OCI-LY1 (cell line): ENCODE data around the gene DNAJC30.

ENCODE experiments used
- H2AFZ ChIP-seq: fragments of 200-600 bp; sonication (generic), shearing (Covaris generic); 2 replicates; pipeline ENCODE4 v1.6.0; 2014; ENCODE audit warnings: antibody characterized with exemption, mild to moderate bottlenecking, low read length
- H3F3A ChIP-seq: fragments of 200-600 bp; sonication (generic), shearing (Covaris generic); 2 replicates; pipeline ENCODE4 v1.6.0; 2014; ENCODE audit warnings: mild to moderate bottlenecking, antibody characterized with exemption, low read length, moderate library complexity; ENCODE audit not compliant: insufficient read depth
- H3K27ac ChIP-seq: fragments of 200-600 bp; sonication (generic); 2 replicates; pipeline ENCODE4 v1.5.1; 2014; ENCODE audit warnings: low read length, mixed run types, mild to moderate bottlenecking, low read depth; ENCODE audit not compliant: poor library complexity, severe bottlenecking
- H3K27me3 ChIP-seq: fragments of 200-600 bp; sonication (generic); 2 replicates; pipeline ENCODE4 v1.6.0; 2014; ENCODE audit warnings: antibody characterized with exemption, mild to moderate bottlenecking, low read length, moderate library complexity; ENCODE audit not compliant: insufficient read depth
- H3K36me3 ChIP-seq: fragments of 200-600 bp; sonication (generic); 2 replicates; pipeline ENCODE4 v1.6.1; 2014; ENCODE audit warnings: mild to moderate bottlenecking, antibody characterized with exemption, low read length, moderate library complexity, mixed read lengths; ENCODE audit not compliant: insufficient read depth
- H3K4me1 ChIP-seq: fragments of 200-600 bp; sonication (generic); 2 replicates; pipeline ENCODE4 v1.5.1; 2014; ENCODE audit warnings: mild to moderate bottlenecking, low read length, moderate library complexity; ENCODE audit not compliant: insufficient read depth, severe bottlenecking
- H3K4me2 ChIP-seq: fragments of 200-600 bp; sonication (generic), shearing (Covaris generic); 2 replicates; pipeline ENCODE4 v1.6.1; 2014; ENCODE audit warnings: low read length
- H3K4me3 ChIP-seq: fragments of 200-600 bp; sonication (generic); 2 replicates; pipeline ENCODE4 v1.5.1; 2014; ENCODE audit warnings: low read length, low read depth, mild to moderate bottlenecking, mixed read lengths; ENCODE audit not compliant: poor library complexity, severe bottlenecking
- H3K79me2 ChIP-seq: fragments of 200-600 bp; shearing (Covaris generic); 2 replicates; pipeline ENCODE4 v1.6.1; 2016; ENCODE audit warnings: mixed run types, low read length, mixed read lengths; ENCODE audit not compliant: insufficient read depth
- H3K9ac ChIP-seq: fragments of 200-600 bp; sonication (generic), shearing (Covaris generic); 2 replicates; pipeline ENCODE4 v1.6.1; 2014; ENCODE audit warnings: mild to moderate bottlenecking, low read length, mixed read lengths
- H3K9me2 ChIP-seq: fragments of 200-600 bp; sonication (generic), shearing (Covaris generic); 2 replicates; pipeline ENCODE4 v1.6.1; 2014; ENCODE audit warnings: low read depth, mild to moderate bottlenecking, low read length, mixed read lengths
- H3K9me3 ChIP-seq: fragments of 200-600 bp; shearing (Covaris generic); 2 replicates; pipeline ENCODE4 v1.6.1; 2014; ENCODE audit warnings: low read length, mixed read lengths
- H4K20me1 ChIP-seq: fragments of 200-600 bp; sonication (generic), shearing (Covaris generic); 2 replicates; pipeline ENCODE4 v1.6.0; 2016; ENCODE audit warnings: mild to moderate bottlenecking, low read length; ENCODE audit not compliant: insufficient read depth
- EZH2 ChIP-seq: fragments of 200-600 bp; sonication (generic), shearing (Covaris generic); IDR thresholded peaks from 2 replicates; pipeline ENCODE4 v1.8.0; 2017; ENCODE audit warnings: borderline replicate concordance, mixed run types, mild to moderate bottlenecking, antibody characterized with exemption, low read length, moderate library complexity, mixed read lengths
- TF ChIP-seq, protein P1 (sequence below): fragments of 200-600 bp; sonication (generic), shearing (Covaris generic); IDR thresholded peaks from 2 replicates; pipeline ENCODE4 v1.5.1; 2017; ENCODE audit warnings: mild to moderate bottlenecking, antibody characterized with exemption, low read length, moderate library complexity, mixed read lengths

Gene DNAJC30

DNA sequence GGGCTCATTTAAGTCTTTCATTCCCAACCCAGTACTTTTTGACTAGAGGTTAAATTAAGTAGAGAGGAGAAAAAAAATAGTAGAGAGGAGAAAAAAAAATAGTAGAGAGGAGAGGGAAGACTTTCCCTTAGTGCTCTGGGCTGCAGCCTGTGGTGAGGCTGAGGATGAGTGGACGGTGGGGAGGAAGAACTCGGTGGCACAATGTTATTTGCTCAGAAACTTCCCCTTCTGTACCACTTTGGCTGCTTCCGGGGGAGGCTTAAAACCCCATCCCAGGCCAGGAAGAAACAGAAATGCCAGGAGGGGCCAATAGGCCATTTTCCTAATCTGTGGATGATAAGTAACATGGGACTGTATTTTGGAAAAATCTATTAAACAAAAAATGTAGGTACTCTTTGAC, 44.3 kb downstream of the DNAJC30 start:
- no peaks in the 10 kb centered on the region for H3F3A ChIP-seq
- no peaks in the 10 kb centered on the region for H3K79me2 ChIP-seq
- peaks cover 3% of the 10 kb centered on the region; the same call in 1 of the 2 replicates for H3K9me3 ChIP-seq
- H4K20me1 ChIP-seq, result no peaks in the 10 kb centered on the region
- H3K36me3 ChIP-seq, result no peaks in the 10 kb centered on the region
- H3K4me2 ChIP-seq, result no peak overlapping the region
- no peak overlapping the region for H2AFZ ChIP-seq
- no peaks in the 10 kb centered on the region for H3K9me2 ChIP-seq
- no peak for TF ChIP-seq EZH2
- TF ChIP-seq, protein P1, sequence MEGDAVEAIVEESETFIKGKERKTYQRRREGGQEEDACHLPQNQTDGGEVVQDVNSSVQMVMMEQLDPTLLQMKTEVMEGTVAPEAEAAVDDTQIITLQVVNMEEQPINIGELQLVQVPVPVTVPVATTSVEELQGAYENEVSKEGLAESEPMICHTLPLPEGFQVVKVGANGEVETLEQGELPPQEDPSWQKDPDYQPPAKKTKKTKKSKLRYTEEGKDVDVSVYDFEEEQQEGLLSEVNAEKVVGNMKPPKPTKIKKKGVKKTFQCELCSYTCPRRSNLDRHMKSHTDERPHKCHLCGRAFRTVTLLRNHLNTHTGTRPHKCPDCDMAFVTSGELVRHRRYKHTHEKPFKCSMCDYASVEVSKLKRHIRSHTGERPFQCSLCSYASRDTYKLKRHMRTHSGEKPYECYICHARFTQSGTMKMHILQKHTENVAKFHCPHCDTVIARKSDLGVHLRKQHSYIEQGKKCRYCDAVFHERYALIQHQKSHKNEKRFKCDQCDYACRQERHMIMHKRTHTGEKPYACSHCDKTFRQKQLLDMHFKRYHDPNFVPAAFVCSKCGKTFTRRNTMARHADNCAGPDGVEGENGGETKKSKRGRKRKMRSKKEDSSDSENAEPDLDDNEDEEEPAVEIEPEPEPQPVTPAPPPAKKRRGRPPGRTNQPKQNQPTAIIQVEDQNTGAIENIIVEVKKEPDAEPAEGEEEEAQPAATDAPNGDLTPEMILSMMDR, result no peak
- H3K4me1 ChIP-seq, result no peaks in the 10 kb centered on the region
- H3K27me3 ChIP-seq, result peaks cover 7% of the 10 kb centered on the region; the same call in 1 of the 2 replicates
- H3K4me3 ChIP-seq, result no peak overlapping the region
- no peak overlapping the region for H3K27ac ChIP-seq
- no peak overlapping the region for H3K9ac ChIP-seq

DNA sequence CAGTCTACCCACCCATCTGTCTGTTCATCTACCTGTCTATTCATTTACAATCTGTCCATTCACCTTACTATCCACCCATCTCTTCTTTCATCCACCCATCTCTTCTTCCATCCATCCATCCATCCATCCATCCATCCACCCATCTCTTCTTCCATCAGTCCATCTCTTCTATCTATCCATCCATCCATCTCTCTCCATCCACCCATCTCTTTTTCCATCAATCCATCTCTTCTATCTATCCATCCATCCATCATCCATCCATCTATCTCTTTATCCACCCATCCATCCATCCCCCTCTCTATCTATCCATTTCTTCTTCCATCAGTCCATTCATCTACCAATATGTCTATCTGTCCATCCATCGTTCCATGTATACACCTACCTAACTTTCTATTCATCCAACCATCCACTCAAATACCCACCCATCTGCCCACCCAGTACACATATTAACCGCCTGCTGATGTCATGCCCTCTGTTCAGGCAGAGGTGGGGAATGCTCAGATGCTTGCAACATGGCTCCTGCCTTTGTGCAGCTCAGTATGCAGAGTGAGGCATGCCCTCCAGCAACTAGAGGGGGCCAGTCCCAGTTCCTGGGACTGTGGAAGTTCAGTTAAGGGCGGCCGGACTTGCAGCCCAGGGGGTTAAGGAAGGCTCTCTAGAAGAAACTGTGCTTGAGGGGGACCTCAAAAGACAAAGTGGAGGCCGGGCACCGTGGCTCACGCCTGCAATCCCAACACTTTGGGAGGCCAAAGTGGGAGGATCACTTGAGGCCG, 47.6 kb downstream of the DNAJC30 start:
- TF ChIP-seq EZH2, result no peak
- TF ChIP-seq, protein P1, result no peak
- Histone ChIP-seq H3K27me3 (peaks cover 4% of the 10 kb centered on the region; the same call in 1 of the 2 replicates), H2AFZ (no peak overlapping the region), H3F3A (no peaks in the 10 kb centered on the region), H3K9ac (no peak overlapping the region), H3K9me3 (no peaks in the 10 kb centered on the region), H3K27ac (no peak overlapping the region), H3K36me3 (no peaks in the 10 kb centered on the region), H3K4me3 (no peak overlapping the region), H3K4me1 (no peaks in the 10 kb centered on the region), H3K79me2 (no peaks in the 10 kb centered on the region), H3K4me2 (no peak overlapping the region), H3K9me2 (no peaks in the 10 kb centered on the region), H4K20me1 (no peaks in the 10 kb centered on the region)

DNA sequence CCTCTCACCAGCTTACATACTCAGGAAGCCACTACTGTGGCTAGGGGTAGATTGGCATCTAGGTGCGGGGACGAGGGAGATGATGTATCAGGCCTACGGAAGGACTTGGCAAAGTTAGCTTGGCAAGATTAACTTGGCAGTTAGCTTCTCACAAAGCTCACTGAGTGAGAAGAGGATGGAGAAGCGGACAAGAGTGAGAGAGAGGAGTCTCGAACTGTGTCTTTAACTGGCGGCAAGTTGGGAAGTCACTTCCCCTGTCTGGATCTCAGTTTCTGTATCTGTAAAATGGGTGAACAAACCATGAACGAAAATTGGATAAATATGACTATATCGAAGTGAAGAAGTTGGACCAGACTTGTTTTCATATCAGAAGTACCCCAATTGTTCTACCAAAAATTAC, 49.4 kb downstream of the DNAJC30 start:
- no peak overlapping the region for H3K4me3 ChIP-seq
- no peaks in the 10 kb centered on the region for H3K9me2 ChIP-seq
- no peak for TF ChIP-seq EZH2
- TF ChIP-seq, protein P1, result no peak
- no peak overlapping the region for H3K4me2 ChIP-seq
- H3K27ac ChIP-seq, result no peak overlapping the region
- H3K9ac ChIP-seq, result no peak overlapping the region
- H4K20me1 ChIP-seq, result no peaks in the 10 kb centered on the region
- H3K79me2 ChIP-seq, result no peaks in the 10 kb centered on the region
- no peaks in the 10 kb centered on the region for H3F3A ChIP-seq
- no peaks in the 10 kb centered on the region for H3K9me3 ChIP-seq
- H3K36me3 ChIP-seq, result no peaks in the 10 kb centered on the region
- no peak overlapping the region for H2AFZ ChIP-seq
- no peaks in the 10 kb centered on the region for H3K4me1 ChIP-seq
- H3K27me3 ChIP-seq, result peaks cover 4% of the 10 kb centered on the region; the same call in 1 of the 2 replicates
